T-helper 22 cell (primary cell): ENCODE data around the gene MYL3.

Experiments
- DNase-seq: peaks from one replicate; pipeline ENCODE4 v3.0.0-alpha.2; 2020; ENCODE audit warnings: low read depth

The MYL3 gene

DNA sequence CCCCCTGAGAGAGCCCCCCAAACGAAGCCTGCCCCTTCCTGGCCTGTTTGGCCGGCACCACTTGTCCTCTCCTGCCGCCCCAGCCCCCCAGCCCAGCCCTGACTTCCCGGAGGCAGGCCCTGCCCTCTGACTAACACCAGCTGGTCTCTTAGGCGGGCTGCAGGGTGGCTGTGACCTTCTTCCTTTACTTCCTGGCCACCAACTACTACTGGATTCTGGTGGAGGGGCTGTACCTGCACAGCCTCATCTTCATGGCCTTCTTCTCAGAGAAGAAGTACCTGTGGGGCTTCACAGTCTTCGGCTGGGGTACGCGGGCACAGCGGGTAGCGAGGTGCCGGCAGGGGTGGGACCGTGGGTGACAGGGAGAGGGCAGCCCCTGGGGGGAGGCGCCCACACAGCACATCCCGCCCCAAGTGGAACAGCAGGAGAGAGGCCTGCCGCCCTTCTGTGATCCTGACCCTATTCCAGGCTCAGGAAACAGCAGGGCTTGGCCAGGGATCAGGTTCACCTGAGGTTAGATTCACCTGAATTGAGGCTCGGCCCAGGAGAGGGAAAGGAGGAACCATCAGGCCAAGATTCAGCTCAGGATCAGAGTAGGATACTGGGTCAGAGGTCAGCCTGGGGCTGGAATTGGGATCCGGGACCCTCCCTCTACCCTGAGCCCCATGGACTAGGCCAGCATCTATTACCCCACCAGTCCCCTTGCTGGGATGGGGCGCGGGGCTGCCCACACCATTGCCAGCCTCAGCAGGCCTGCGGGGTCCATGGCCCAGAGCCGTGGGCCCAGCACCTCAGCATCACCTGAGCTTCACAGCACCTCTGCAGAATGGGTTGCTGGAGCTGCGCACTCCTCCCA, 36.1 kb upstream of the MYL3 start:
- DNase-seq = no peak

DNA sequence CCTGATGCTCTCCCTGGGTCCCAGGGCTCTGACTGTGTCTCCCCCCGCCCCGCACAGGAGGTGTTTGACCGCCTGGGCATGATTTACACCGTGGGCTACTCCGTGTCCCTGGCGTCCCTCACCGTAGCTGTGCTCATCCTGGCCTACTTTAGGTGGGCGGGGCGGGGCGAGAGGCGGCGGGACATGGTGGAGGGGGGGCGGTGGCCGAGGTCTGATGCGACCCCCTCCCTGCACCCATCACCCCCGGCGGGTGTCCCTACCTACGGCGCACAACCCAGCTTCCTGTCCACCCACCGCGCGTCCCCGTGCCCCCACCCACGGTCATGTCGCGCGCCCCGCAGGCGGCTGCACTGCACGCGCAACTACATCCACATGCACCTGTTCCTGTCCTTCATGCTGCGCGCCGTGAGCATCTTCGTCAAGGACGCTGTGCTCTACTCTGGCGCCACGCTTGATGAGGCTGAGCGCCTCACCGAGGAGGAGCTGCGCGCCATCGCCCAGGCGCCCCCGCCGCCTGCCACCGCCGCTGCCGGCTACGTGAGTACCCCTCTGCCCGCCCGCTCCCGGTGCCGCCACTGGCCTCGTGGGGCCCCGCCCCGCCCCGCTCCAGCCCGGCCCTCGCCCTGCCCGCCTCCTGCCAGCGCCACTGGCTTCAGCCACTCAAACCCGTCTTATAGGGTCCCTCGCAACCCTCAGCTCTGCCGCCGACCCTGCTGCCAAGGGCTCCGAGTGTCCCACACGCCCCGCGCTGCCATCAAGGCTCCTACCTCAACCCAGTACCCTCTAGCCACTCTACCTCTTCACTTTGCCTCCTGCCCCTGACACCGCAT, 35.3 kb upstream of the MYL3 start:
- no peak for DNase-seq

- DNase-seq = no peak
Measured at GRCh38 chr3:46897829-46898320, 34.6 kb upstream of the MYL3 start.

- no peak for DNase-seq
Measured at GRCh38 chr3:46897031-46897430, 33.8 kb upstream of the MYL3 start.

DNA sequence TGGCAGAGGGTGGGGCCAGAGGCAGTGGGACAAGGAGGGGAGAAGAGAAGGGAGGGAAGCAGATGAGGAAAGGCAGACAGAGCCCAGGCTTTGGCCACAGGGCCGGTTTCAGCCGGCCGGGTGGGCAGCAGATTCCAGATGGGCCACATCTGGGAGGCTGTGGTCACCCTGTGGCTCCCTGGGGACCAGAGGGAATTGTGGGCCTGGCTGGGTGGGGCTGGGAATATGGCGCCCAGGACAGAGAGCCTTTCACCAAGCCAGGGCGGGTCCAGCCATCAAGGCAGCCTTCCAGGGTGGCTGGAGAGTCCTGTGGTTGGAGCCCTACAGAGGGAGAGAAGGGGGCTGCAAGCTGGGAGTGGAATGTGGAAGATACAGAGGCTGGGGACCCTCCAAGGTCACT, 33.1 kb upstream of the MYL3 start:
- no peak for DNase-seq

- DNase-seq = no peak
Measured at GRCh38 chr3:46895761-46896160, 32.5 kb upstream of the MYL3 start.

DNA sequence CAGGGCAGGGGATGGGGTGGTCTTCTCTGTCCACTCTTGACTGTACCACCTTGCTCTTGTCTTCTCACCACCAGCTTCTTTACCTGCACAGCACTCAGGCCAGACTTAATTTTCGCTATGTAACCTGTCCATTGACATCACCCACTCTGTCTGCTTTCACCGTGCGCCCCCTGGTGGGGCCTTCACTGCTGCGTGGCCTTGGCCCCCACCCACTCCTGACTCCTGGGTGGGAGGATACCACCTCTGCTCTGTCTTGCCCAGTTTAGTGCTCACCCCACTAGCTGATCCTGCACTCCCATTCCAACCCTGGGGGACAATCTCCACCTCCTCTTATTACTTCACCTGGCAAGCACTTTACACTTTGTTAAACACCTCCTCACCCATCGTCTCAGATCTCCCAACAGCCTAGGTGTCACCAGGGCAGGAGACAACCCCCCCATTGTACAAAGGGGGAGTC, 32.0 kb upstream of the MYL3 start:
- peak; percentile 42 for DNase-seq

DNA sequence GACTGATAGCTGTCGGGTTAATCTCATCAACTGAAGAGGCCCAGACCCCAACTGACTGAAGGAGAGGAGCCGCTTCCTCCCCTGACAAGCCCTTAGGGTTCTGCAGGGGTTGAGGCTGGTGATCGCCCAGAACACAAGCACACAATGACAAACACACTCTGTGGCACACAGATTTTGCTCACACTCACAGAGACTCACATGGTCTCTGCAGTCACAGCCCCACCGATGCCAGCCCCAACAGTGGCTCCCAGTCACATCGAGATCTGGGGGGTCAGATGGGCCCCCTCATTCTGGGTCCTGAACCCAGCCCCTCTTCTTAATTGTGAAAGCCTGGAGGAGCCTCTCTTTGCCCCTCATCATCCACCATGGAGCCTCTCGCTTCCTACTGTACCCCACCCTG, 31.0 kb upstream of the MYL3 start:
- DNase-seq = no peak

DNA sequence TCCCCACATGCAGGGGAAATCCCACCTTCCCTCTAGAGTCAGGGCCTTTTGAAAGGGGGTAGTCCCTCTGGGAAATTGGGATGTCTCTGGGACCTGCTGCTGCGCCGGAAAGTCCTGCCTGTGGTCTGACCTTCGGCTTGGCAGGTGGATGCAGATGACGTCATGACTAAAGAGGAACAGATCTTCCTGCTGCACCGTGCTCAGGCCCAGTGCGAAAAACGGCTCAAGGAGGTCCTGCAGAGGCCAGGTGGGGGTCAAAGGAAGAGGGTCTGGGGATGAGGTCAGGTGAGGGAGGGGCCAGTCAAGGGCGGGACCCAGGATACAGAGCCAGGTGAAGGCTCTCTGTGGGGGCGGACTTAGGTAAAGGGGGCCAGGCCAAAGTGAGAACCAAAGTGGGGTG, 30.5 kb upstream of the MYL3 start:
- DNase-seq = no peak

DNA sequence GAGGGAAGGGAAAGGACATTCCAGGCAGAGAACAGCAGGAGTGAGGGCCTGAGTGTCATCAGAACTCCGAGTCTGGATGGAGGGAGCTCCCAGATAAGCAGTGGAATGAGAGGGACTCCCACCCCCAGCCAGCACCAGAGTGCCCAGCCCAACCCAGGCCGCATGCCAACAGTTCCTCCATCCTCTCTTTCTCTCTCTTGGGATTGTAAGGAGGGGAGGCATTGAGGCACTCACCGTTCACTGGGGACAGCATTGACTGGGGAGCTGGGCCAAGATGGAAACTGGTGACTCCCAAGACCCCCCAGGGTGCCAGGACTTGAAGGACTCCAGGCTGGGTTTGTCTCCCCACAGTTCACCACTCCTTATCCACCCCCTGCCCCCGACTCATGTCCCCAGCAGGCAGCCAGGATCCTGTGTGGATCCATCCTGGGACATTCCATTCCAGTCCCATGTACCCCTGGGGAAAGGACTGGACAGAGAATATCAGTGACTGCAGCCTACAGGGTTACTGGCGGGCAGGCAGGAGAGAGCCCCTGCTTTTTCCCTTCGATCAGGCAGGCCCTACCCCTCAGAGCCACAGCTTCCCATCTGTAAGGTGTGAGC, 30.0 kb upstream of the MYL3 start:
- DNase-seq = no peak

GRCh38 chr3:46892285-46893145, 29.3 kb upstream of the MYL3 start:
- DNase-seq = no peak

- no peak for DNase-seq
Measured at GRCh38 chr3:46891132-46891531, 27.9 kb upstream of the MYL3 start.

DNA sequence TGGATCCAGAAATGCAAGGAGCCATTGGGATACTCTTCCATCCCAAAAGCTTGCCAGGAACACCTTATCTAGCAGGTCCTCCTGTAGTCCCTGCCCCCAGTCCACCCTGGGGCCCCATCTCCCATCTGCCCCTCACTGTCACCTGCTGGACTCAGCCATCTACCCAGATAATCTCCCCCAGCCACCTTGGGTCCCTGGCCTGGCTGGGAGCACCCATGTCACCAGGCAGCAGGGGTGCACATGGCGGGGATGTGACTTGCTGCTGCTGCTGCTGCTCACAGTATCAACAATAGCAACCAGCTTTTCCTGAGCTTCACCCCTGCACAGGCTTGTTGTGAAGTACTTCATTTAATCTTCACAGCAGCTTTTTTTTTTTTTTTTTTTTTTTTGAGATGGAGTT, 26.9 kb upstream of the MYL3 start:
- DNase-seq = no peak

GRCh38 chr3:46889381-46890110, 26.3 kb upstream of the MYL3 start:
- DNase-seq = no peak

GRCh38 chr3:46888705-46889104, 25.5 kb upstream of the MYL3 start:
- DNase-seq = no peak

DNA sequence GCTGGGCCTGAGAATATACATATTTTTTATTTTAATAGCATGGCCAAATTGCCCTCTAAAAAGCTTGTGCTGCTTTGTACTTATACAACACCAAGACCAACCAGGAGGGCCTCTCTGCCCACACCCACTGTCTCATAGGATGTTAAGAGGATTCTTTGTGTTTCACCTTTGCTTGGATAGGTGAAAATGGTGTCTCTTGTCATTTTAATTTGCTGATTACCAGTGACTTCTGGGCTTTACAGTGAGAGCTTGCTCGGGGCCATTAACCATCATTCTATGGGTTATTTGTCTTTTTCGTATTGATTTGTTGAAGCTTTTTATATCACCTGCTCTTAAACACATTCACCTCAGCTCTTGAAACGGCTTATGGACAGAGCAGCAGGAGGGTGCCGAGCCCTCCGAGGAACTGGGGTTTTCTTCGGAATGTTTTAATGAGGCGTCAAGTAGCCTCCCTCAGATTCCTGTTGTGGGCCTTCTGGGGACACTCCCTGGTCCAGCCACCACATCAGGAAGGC, 24.8 kb upstream of the MYL3 start:
- no peak for DNase-seq

GRCh38 chr3:46885612-46886011, 22.4 kb upstream of the MYL3 start:
- no peak for DNase-seq

DNA sequence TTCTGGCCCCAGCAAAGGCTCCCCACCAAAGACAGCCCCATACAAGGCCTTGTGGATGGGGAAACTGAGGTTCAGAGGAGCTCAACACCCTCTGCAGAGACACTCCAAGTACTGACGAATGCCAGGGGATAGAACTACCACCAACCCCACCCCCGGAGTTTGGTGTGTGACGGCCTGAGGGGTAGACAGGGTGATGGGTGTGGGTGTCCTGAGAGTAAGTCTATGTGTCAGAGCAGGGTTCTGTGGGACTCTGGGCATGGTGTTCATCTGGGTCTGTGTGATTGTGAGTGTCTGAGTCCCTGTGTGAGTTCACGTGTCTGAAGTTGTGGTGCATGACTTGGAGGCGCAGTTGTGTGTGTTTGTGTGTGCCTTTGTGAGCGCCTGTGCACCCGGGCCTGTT, 21.7 kb upstream of the MYL3 start:
- DNase-seq = no peak

DNA sequence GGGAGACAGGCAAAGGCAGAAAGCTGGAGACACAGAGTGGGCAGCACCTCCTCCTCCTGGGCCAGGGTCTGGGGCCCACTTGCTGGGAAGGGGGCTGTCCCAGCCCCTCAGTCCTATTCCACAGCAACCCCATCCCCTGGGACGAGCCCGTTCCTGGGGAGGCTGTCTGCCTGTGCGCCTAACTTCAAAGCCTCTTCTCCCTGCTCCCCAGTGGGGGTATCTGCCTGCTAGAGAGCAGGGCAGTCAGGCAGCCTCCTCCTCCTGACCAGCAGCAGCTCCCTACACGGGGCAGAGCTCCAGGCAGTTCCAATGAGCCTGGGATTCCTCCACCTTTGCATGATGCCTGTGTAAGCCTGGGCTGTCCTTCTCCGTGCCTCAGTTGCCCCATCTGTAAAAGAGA, 21.2 kb upstream of the MYL3 start:
- no peak for DNase-seq

GRCh38 chr3:46883830-46884185, 20.6 kb upstream of the MYL3 start:
- no peak for DNase-seq
